GM19099 (cell line): ENCODE results near the gene UBE2G1.

Source experiments
- POLR2A ChIP-seq: IDR thresholded peaks from 3 replicates; pipeline ENCODE4 v1.6.1; 2011; ENCODE audit warnings: low read depth; ENCODE audit not compliant: insufficient read length; ENCODE audit errors: extremely low read depth

The UBE2G1 gene

DNA sequence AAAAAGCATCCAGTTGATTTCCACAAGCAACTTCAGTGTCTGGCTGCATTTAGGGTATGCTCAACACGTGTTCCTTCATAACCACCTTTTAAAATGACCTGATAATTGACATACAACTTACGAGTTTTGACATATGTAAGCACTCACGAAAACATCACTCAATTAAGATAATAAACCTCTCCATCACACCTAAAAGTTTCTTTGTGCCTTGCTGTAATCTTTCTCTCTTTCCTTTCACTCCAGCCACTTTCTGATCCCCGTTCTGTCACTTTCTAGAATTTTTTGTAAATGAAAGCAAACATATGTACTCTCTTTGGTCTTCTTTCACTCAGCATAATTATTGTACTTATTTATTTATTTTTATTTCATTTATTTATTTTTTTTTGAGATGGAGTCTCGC, 20.7 kb upstream of the UBE2G1 start:
- TF ChIP-seq POLR2A = no peak

DNA sequence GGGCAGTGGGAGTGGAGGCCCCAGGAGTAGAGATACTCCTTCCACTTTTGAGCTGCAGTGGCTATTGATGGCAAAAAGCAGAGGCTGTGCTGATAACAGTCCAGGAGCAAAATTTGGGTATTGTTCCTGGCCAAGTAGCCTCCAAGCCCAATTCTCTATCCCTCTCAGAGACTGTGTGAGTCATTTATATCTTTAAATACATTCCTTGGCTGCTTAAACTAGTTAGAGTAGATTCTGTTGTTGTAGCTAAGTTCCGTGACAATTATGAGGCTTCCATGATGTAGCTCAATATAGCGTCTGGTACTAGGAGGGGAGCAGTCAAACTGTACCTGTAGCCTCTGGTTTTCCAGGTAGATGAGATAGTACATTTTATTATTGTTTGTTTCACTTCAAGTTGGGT, 19.9 kb upstream of the UBE2G1 start:
- no peak for TF ChIP-seq POLR2A

DNA sequence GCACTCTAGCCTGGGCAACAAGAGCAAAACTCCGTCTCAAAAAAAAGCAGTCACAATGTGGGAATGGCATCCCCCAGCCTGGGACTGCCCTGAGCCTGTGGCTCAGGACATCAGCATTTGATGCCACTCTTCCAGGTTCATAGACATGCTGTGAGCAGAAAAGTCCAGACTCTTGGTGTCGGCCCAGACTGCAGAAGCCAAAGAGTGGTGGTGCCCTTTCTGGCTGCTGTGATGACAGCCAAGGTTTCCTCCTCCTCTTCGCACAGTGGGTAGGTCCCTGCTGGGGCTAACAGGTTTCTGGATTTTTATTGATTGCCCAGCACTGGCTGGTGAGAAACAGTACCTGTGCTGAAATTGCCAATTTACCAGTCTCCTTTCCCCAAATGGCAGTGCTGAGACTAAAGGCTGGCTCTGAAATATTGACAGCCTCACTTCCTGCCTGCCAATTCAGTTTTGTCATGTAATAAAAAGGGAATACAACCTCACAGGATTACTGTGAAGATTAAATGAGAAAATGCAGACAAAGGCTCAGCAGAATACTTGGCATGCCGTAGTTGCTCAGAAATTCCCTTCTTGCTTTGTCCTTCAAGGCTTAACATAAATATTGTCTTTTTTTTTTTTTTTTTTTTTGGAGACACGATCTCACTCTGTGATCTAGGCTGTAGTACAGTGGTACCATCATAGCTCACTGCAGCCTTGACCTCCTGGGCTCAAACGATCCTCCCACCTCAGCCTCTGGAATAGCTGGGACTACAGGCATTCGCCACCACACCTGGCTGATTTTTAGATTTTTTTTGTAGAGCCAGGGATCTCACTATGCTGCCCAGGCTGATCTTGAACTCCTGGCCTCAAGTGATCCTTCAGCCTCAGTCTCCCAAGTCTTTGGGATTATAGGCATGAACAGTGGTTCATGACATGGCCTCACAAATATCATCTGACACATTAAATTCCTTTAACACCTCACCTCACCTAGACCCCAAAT, 15.5 kb upstream of the UBE2G1 start:
- no peak for TF ChIP-seq POLR2A

DNA sequence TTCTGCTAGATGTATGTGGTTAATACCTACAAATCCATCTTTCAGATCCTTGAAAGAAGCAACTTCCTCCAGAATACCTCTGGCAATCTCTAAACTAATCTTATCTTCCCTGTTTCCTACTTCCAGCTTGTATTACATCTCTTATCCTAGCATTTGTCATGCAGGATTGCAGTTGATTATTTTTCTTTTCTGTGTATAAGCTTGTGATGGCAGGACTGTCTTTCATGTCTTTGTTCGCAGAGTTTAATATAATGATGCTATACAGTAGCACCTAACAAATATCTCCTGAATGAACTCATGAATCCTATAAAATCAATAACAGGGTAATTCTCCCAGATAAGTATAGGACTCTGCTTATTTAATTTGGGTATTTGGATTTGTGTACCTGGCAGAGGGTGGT, 12.2 kb upstream of the UBE2G1 start:
- TF ChIP-seq POLR2A = no peak

DNA sequence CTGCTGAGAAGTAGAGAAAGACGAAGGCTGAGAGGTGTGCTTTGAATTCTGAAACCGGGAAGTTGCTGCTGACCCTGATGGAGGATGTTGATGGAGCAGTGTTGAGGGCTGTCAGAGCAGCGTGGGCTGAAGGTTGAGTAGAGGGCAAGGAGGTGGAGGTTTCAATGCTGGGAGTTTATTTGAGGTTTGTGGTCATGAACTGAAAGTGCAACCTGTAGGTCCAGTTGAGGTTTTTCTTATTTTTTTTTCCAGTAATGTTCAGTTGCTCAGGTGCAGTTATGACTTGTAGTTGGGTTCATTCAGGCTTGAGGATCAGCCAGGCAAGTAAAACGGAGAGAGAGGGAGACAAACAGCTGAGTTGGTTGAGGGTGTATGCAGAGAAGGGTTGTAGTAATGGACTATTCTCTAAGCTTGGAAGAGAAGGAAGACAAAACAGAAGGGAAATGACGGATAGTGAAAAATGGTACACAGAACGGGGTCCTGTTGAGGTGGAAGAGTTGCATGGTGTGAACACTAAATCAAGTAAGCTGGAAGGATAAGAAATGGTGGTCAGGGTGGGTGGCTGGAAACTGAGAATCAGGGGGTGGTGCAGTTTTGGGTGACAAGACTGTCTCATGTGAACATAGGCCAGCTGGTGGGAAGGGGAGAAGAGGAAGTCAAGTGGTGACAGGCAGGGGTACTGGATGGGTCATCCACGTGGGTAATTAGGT, 8.7 kb upstream of the UBE2G1 start:
- TF ChIP-seq POLR2A = peak; percentile 40

DNA sequence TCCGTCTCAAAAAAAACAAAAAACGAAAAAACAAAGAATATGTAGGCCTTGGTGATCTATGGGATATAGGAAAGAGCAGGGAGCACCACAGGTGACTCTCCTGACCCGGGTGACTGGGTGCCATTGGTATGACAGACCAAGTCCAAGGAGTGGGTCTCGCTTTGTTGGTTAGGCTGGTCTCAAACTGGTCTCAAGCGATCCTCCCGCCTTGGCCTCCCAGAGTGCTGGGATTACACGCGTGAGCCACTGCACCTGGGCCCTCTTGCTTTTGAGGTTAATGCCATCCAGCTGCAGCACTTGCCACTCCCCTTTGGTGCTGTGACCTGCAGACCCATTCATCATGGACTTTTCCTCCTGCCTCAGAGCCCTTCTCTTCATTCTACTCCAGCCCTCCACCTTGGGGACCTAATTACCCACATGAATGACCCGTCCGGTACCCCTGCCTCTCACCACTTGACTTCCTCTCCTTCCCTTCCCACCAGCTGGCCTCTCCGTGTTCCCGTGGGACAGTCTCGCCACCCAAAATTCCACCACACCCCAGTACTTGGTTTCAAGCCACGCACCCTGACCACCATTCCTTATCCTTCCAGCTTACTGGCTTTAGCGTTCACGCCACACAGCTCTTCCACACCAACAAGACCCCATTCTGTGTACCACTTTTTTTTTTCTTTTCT, 3.2 kb upstream of the UBE2G1 start:
- no peak for TF ChIP-seq POLR2A

DNA sequence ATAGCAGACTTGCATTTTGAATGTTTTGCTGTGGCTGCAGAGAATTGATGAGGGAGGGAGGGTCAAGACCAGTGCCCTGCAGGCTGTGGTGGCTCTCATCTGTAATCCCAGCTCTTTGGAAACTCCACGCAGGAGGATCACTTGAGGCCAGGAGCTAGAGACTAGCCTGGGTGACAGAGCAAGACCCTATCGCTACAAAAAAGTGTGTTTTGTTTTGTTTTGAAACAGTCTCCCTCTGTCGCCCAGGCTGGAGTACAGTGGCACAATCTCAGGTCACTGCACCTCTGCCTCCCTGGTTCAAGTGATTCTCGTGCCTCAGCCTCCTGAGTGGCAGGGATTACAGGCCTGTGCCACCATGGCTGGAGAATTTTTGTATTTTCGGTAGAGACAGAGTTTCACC, 1.9 kb upstream of the UBE2G1 start:
- TF ChIP-seq POLR2A = no peak

DNA sequence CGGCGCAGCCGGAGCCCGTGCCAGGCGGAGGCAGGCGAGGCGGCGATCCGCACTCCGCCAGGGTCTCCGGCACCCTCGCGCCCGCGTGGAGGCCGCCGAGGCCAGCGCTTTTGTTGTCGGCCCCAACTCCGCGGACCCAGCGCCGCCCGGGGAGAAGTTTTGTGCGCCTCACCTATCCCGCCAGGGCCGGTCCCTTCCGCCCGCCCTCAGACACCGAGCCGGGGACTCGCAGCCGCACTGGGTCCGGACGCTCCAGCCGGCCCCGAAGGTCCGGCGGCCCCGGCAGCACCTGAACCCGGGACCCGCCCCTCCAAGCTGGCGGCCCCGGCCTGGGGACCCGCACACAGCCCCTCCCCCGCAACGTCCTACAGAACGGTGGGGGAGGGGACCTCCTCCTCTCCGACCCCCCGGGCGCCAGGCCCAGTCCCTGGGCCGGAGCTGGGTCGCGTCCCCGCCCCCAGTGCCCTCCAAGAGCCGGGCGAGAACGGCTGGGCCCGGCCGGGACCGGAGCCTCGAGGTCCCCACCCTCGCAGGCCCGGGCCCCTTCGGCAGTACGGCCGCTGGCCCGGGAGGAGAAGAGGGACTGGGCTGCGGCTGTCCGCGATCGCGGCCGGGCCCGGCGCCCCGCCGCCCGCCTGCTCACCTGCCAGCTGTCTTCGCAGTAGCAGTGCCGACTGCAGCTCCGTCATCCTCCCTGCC, 698 bp downstream of the UBE2G1 start:
- no peak for TF ChIP-seq POLR2A

DNA sequence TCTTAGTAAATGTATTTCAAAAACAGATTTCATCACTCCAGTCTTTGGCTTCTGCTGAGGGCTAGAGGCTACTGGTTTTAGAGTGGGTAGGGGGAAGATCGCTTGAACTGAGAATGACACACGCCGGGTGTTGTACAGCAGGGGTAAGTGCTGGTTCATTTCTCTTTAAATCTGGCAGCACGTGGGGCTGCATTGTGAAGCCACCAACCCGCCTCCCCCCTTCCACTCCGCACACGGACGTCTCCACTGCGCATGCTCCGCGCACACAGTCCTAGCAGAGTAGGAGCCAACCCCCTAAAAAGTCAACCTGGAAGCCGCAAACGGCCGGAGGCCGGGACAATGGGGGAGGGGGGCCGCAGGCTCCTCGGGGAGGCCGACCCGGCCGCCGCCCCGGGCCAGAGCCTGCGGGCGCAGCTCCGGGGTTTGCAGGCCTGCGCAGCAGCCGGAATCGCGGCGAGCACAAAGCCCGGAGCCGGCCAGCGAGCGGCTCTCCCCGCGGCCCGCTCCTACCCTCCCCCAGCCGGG, 1.3 kb downstream of the UBE2G1 start:
- peak; percentile 66 for TF ChIP-seq POLR2A

DNA sequence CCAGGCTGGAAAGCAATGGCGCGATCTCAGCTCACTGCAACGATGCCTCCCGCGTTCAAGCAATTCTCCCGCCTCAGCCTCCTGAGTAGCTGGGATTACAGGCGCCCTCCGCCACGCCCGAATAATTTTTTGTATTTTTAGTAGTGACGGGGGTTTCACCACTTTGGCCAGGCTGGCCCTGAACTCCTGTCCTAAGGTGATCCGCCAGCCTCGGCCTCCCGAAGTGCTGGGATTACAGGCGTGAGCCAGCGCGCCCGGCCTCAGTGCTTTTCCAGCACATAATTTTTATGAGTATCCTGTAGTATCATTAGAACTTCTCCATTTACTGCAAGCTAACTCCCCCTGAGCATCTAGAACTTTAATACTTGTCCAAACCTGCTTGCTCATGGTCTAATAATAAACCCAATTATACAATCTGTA, 1.8 kb downstream of the UBE2G1 start:
- no peak for TF ChIP-seq POLR2A

DNA sequence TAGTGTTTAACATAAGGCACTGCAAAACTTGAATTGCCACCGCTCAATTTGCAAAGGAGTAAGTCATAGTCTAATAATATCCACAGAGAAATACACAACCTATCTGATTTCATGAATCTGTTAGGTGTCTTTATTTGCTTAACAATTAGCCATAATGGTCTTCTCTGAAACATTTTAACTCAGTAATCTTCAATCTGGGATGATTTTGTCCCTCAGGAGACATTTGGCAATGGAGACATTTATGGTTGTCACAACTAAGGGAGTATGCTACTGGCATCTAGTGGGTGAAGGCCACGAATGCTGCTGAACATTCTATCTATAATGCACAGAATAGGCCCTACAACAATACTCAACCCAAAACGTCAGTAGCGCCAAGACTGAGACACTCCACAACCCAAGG, 4.3 kb downstream of the UBE2G1 start:
- no peak for TF ChIP-seq POLR2A

DNA sequence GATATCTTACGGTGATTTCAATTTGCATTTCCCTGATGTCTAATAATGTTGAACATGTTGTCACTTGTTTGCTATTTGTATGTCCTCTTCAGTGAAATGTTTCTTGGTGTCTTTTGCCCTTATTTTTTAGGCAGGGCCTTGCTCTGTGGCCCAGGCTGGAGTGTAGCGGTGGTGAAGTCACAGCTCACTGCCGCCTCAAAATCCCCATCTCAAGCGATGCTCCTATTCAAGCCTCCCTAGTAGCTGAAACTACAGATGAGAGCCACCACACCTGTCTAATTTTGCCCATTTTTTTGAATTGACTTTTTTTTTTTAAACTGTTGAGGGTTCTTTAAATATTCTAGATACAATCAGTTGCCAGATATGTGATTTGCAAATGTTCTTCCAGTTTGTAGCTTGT, 8.3 kb downstream of the UBE2G1 start:
- TF ChIP-seq POLR2A = no peak

DNA sequence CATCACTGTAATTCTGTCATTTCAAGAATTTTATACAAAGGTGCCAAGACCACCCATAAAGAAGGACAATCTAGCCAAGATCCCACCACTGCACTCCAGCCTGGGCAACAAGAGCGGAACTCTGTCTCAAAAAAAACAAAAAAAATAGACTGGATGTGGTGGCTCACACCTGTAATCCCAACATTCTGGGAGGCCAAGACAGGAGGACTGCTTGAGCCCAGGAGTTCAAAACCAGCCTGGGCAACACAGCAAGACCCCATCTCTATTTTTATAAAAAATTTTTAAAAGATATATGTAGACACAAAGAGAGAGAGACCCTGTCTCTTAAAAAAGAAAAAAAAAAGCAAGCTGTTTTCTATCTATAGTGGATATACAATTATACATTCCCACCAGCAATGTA, 8.8 kb downstream of the UBE2G1 start:
- no peak for TF ChIP-seq POLR2A

DNA sequence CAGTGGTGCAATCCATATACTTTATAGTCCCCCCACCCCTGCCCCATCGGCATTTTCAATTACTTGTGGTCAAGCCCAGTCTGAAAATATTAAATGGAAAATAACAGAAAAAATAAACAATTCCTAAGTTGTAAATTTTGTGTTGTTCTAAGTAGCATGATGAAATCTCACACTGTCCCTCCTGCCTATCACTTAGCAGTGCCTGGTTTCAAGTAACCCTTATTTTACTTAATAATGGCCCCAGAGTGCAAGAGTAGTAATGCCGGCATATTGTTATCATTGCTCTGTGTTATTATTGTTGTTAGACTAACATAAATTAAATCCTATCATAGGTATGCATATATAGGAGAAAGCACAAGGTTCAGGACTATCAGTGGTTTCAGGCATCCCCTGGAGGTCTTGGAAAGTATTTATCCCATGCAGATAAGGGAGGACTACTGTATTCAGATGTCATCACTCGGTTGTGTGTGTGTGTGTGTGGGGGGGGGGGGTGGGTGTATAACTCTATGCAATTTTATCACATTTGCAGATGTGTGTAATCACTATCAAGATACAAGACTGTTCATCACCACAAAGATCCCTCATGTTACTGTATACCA, 9.3 kb downstream of the UBE2G1 start:
- TF ChIP-seq POLR2A = no peak
